ENCODE results near the gene APELA. TPM values are rescaled to one million over a fixed set of nuclear protein-coding genes. Genes with fewer than 3 reads are reported as not detected.

APELA gene
- not detected in 2 replicates for total RNA-seq (2016; rRNA removed; fragmentation: Illumina TruSeq; extraction: Trizol)
- not detected in 2 replicates for total RNA-seq (2016; cell fraction: cytosol; rRNA removed; fragmentation: Illumina TruSeq; extraction: Trizol; ENCODE audit: low read depth)
- total RNA-seq (2016; cell fraction: insoluble cytoplasmic fraction; rRNA removed; fragmentation: Illumina TruSeq; extraction: Trizol) = not detected in 2 replicates
- total RNA-seq (2016; cell fraction: membrane; rRNA removed; fragmentation: Illumina TruSeq; extraction: Trizol) = not detected in 2 replicates
- total RNA-seq (2016; cell fraction: nucleus; rRNA removed; fragmentation: Illumina TruSeq; extraction: Trizol) = not detected in 2 replicates
- polyA plus RNA-seq (2011; rRNA removed) = not detected in 2 replicates
- polyA plus RNA-seq (2011; cell fraction: cytosol; rRNA removed) = not detected in 2 replicates
- polyA plus RNA-seq (2011; cell fraction: nucleus; rRNA removed) = not detected in 2 replicates
- not detected in 2 replicates for polyA plus RNA-seq (2012)
- not detected in 2 replicates for polyA plus RNA-seq (2016; cell fraction: cytosol; fragmentation: Illumina TruSeq; extraction: Trizol; ENCODE audit: low read depth)
- not detected in 2 replicates for polyA plus RNA-seq (2016; cell fraction: insoluble cytoplasmic fraction; fragmentation: Illumina TruSeq; extraction: Trizol; ENCODE audit: low read depth)
- polyA plus RNA-seq (2016; cell fraction: membrane; fragmentation: Illumina TruSeq; extraction: Trizol; ENCODE audit: low read depth) = not detected in 2 replicates
- polyA plus RNA-seq (2016; cell fraction: nucleus; fragmentation: Illumina TruSeq; extraction: Trizol; ENCODE audit: insufficient read depth, low read depth) = not detected in 2 replicates
- polyA minus RNA-seq (2011; rRNA and poly(A)+ RNA removed; ENCODE audit: low replicate concordance) = not detected in 2 replicates
- polyA minus RNA-seq (2011; cell fraction: cytosol; rRNA and poly(A)+ RNA removed) = not detected in 2 replicates
- polyA minus RNA-seq (2011; cell fraction: nucleus; rRNA and poly(A)+ RNA removed) = not detected in 2 replicates
- Bru-seq, nascent RNA = percentile 5 among the genes with signal in this experiment
- not detected for BruChase-seq, experiment 1, labeled RNA remaining after a 6-hour chase
- BruChase-seq, experiment 2, labeled RNA remaining after a 2-hour chase = percentile 5 among the genes with signal in this experiment
- long read RNA-seq, experiment 1 = 0 reads
- long read RNA-seq, experiment 2 = 0 reads

- Histone ChIP-seq H4K20me1 (ENCODE audit: insufficient read depth, low read length) (no peaks in the 10 kb centered on the region), H3K4me2 (ENCODE audit: low read depth, low read length) (no peak within 1 kb of the TSS), H3K27me3 (ENCODE audit: control insufficient read depth in 1 of 2, insufficient read depth in 2 of 2, low read length in 2 of 2) (no peaks in the 10 kb centered on the region), H3K27ac (ENCODE audit: extremely low read length, insufficient read depth, low read length) (no peak within 1 kb of the TSS), H2AFZ (ENCODE audit: low read length) (no peak within 1 kb of the TSS), H3K9me3 (ENCODE audit: low read length) (no peaks in the 10 kb centered on the region), H3K4me1 (ENCODE audit: insufficient read depth, low read length) (no peaks in the 10 kb centered on the region), H3K79me2 (ENCODE audit: insufficient read depth, low read length) (no peaks in the 10 kb centered on the region), H3K36me3 (replicated peaks in 1 of 2; ENCODE audit: control insufficient read depth in 1 of 2, insufficient read depth in 2 of 2, low read length in 2 of 2) (no peaks in the 10 kb centered on the region), H3K9ac (ENCODE audit: insufficient read depth, low read depth, low read length) (no peak within 1 kb of the TSS), H3K4me3 (replicated peaks in 1 of 3; ENCODE audit: insufficient read depth in 1 of 3, low read depth in 2 of 3, low read length in 3 of 3) (no peak within 1 kb of the TSS)
- no peak for TF ChIP-seq ZBTB39 (CRISPR knock-in tag; IDR thresholded peaks at IDR 0.05)
- no peak for TF ChIP-seq ATF5 (CRISPR knock-in tag; IDR thresholded peaks at IDR 0.05; ENCODE audit: low read depth)
- no peak for TF ChIP-seq RELA (CRISPR knock-in tag; IDR thresholded peaks at IDR 0.05)
- no peak for TF ChIP-seq ETV5 (CRISPR knock-in tag; IDR thresholded peaks at IDR 0.05; ENCODE audit: borderline replicate concordance)
- TF ChIP-seq HNRNPK (IDR thresholded peaks at IDR 0.05; ENCODE audit: low read depth, low read length, poor library complexity, severe bottlenecking) = no peak
- TF ChIP-seq HIVEP1 (CRISPR knock-in tag; IDR thresholded peaks at IDR 0.05) = no peak
- TF ChIP-seq HNRNPLL (IDR thresholded peaks at IDR 0.05; ENCODE audit: low read depth, low read length, poor library complexity, severe bottlenecking) = no peak
- 7% methylated on average over 7 of the region's 7 CpGs for WGBS (ENCODE audit: low lambda C conversion rate)
- POLR2A ChIA-PET = no interaction called here
- ATAC-seq (peak; percentile 62; the same call in 2 of the 3 replicates), FAIRE-seq (no peak), DNase-seq (ENCODE audit: low spot score) (peak; percentile 3)
- in situ Hi-C loops (cut with HindIII; ENCODE audit: extremely low pct_ligation_motif_present, low pct_unique_long_range_greater_than_20kb) = no loop called here
- CTCF ChIA-PET (ENCODE audit: low intra/inter-chr PET ratio, low total read pairs) = no interaction called here
- no TSS peak for BruUV-seq (replicated peaks)
- intact Hi-C loops (cut with micrococcal nuclease; ENCODE audit: unreplicated experiment) = no loop called here
Measured at GRCh38 chr4:164876700-164877324, at the start of gene APELA. Gene APELA (plus strand): TSS chr4:164877178. CDS start chr4:164877332, 154 bp downstream.

All from HepG2 (cell line).